Retinal pigment epithelial cell (primary cell): Measurements from ENCODE around the gene HOXD1.

ENCODE experiments used
- DNase-seq: peaks from one replicate; pipeline ENCODE4 v3.0.0-alpha.2; 2010; ENCODE audit warnings: low read depth
- H3K4me3 ChIP-seq: 2 replicates; pipeline ENCODE4 v1.5.1; 2011; ENCODE audit warnings: mild to moderate bottlenecking, low read length, control low read depth, moderate library complexity
- CTCF ChIP-seq: conservative IDR thresholded peaks from 2 replicates; pipeline ENCODE4 v1.5.1; 2011; ENCODE audit warnings: low read depth, low read length, control low read depth, inconsistent platforms

Gene HOXD1

GRCh38 chr2:176206682-176207081 lies 18.2 kb downstream of the HOXD1 start:
- no peak for TF ChIP-seq CTCF
- no peak overlapping the region for H3K4me3 ChIP-seq
- DNase-seq: no peak

DNA sequence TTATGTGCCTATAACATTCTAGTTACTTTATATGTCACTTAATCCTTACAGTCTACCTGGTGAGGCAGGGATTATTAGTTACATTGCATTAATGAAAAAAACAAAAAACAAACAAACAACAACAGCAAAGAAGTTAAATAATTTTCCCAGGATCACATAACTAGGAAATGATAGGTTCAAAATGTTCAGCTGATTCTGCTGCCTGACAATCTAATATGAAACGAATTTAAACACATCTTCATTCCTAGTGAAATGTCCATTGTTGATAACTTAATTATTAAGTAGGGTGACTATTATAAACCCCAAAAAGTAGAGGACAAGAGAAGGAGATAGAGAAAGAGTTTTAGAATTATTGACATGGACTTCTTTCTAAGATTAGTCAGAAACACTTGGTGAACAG lies 22.6 kb downstream of the HOXD1 start:
- TF ChIP-seq CTCF: no peak
- DNase-seq: no peak
- H3K4me3 ChIP-seq: no peak overlapping the region

GRCh38 chr2:176212276-176212675 lies 23.8 kb downstream of the HOXD1 start:
- no peak for DNase-seq
- H3K4me3 ChIP-seq: no peak overlapping the region
- TF ChIP-seq CTCF: no peak

DNA sequence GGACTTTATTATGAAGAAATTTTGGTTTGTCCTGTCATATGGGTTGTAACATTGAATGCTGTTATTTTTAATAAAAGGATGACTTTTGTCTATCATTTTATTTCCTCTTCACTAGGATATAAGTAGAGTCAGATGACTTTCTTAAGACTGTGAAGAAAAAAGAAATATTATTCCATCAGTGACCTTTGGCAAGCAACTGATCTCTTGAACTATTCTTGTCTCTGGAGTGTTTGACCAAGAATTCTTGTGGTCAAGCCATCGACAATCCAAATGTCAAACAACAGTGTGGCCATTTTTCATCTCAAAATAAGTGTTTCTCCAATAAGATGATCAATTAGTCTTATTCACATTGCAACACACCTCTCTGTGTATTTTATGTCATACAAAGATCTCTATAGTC lies 24.9 kb downstream of the HOXD1 start:
- TF ChIP-seq CTCF: no peak
- no peak for DNase-seq
- no peak overlapping the region for H3K4me3 ChIP-seq

DNA sequence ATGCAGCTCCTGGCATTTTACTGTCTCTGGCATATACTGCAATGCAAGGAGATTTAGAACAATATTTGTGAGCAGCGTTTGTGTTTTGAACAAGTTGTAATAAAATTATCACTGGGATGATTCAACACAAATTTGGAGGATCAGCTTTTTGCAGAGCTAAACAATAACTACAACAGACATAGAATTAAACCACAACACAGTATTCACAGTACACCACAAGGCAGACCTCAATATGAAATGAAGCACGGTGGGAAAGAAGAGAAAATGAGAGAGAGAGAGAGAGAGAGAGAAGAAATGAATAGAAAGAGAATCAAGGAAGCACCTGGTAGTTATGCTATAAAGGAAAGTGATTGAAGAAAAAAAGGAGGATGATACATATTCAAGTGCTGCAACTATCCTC lies 39.4 kb downstream of the HOXD1 start:
- H3K4me3 ChIP-seq: no peak overlapping the region
- no peak for TF ChIP-seq CTCF
- no peak for DNase-seq

- no peak overlapping the region for H3K4me3 ChIP-seq
- DNase-seq: no peak
- no peak for TF ChIP-seq CTCF
These were observed 45.7 kb downstream of the HOXD1 start for GRCh38 chr2:176234156-176234555.

GRCh38 chr2:176234940-176235339 lies 46.5 kb downstream of the HOXD1 start:
- DNase-seq: no peak
- H3K4me3 ChIP-seq: no peak overlapping the region
- TF ChIP-seq CTCF: no peak
